Measurements from ENCODE around the gene VTA1.

DNA sequence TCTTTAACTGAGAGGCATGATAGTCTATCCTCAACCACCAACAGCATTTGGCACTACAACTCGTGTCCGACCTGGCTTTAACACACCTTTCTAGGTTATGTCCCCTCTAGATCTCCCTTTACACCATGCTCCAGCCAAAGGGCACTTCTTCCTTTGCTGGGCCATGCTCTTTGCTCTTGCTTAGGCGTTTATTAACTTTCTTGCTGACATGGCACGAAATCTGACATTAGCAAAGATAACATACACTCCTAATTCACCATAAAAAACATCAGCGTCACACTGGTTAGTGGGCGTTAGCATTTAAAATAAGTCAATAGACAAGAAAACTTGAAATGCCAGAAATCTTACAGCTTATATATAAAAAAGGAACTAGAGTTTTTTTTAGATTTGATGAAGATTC is 107.5 kb downstream of the VTA1 start:
- TF ChIP-seq CTCF (conservative IDR thresholded peaks at IDR 0.05; ENCODE audit: low read length) (no peak), EZH2phosphoT487 (IDR thresholded peaks at IDR 0.05; ENCODE audit: borderline replicate concordance) (no peak)
